Panc1 (cell line): ENCODE results near the gene SPATA20. TPM values are rescaled to one million over a fixed set of nuclear protein-coding genes. Genes with fewer than 3 reads are reported as not detected.

ENCODE experiments used
- ATAC-seq: fragments of 200-7000 bp; cut with Tn5 transposase; 2 replicates; pipeline ENCODE4 v1.9.1; 2020; ENCODE audit warnings: mild to moderate bottlenecking, moderate library complexity
- BruUV-seq: library from RNA; stranded (reverse); fragments of 400-500 nt; replicated peaks from 2 replicates; lab custom pipeline; 2021; lab: Mats Ljungman, UMichigan
- CTCF ChIA-PET: fragments of 300-600 bp; sonication (Branson Sonifier 250); formaldehyde crosslinking; loops from one replicate; lab custom pipeline; 2022; ENCODE audit warnings: antibody characterized with exemption; lab: Charles Lee
- POLR2A ChIA-PET: fragments of 300-600 bp; sonication (Branson Sonifier 250); formaldehyde crosslinking; loops from one replicate; lab custom pipeline; 2022; ENCODE audit warnings: antibody characterized with exemption; lab: Charles Lee
- DNase-seq: peaks from one replicate; pipeline ENCODE4 v3.0.0-alpha.2; 2010; ENCODE audit warnings: low read depth, low spot score
- H3K27ac ChIP-seq: 2 replicates; pipeline ENCODE4 v1.5.1; 2011; ENCODE audit warnings: mild to moderate bottlenecking, low read length, inconsistent platforms
- H3K27me3 ChIP-seq: fragments of 200-500 bp; sonication (Bioruptor generic); 2 replicates; pipeline ENCODE4 v1.6.0; 2014; ENCODE audit warnings: low read length, inconsistent platforms; ENCODE audit not compliant: control insufficient read depth, insufficient read depth
- H3K36me3 ChIP-seq: fragments of 200-500 bp; sonication (Bioruptor generic); 2 replicates; pipeline ENCODE4 v1.5.1; 2014; ENCODE audit warnings: inconsistent platforms, mild to moderate bottlenecking, low read length, moderate library complexity; ENCODE audit not compliant: control insufficient read depth, insufficient read depth
- H3K4me1 ChIP-seq: 2 replicates; pipeline ENCODE4 v1.5.1; 2011; ENCODE audit warnings: inconsistent platforms, mild to moderate bottlenecking, low read length, moderate library complexity; ENCODE audit not compliant: control insufficient read depth, insufficient read depth
- H3K4me3 ChIP-seq, 2 experiments: 2 replicates each; pipeline ENCODE4 v1.5.1; 2011 to 2012; ENCODE audit warnings: low read depth in 2 of 2, low read length in 2 of 2, mild to moderate bottlenecking in 2 of 2, inconsistent platforms in 1 of 2, moderate library complexity in 1 of 2
- H3K9me3 ChIP-seq: fragments of 200-500 bp; sonication (Bioruptor generic); 2 replicates; pipeline ENCODE4 v1.5.1; 2014; ENCODE audit warnings: low read depth, mild to moderate bottlenecking, inconsistent platforms, low read length, moderate library complexity; ENCODE audit not compliant: control insufficient read depth, insufficient read depth
- CTCF ChIP-seq: fragments of 450-650 bp; IDR thresholded peaks from 2 replicates; pipeline ENCODE4 v1.5.1; 2017; ENCODE audit warnings: mild to moderate bottlenecking
- POLR2AphosphoS5 ChIP-seq: IDR thresholded peaks from 2 replicates; pipeline ENCODE4 v1.6.1; 2012; ENCODE audit warnings: mild to moderate bottlenecking, low read depth, low read length, moderate library complexity
- REST ChIP-seq, 2 experiments: IDR thresholded peaks; 2 replicates each; pipeline ENCODE4 v1.6.1; 2011 to 2012; ENCODE audit warnings: low read depth in 2 of 2, control low read depth in 1 of 2, low read length in 1 of 2, mild to moderate bottlenecking in 1 of 2, moderate library complexity in 1 of 2; ENCODE audit not compliant: insufficient read depth in 1 of 2
- SIN3A ChIP-seq: IDR thresholded peaks from 2 replicates; pipeline ENCODE4 v1.6.1; 2012; ENCODE audit warnings: low read depth, mild to moderate bottlenecking, low read length, moderate library complexity, borderline replicate concordance; ENCODE audit not compliant: insufficient read depth
- TCF7L2 ChIP-seq: IDR thresholded peaks from 2 replicates; pipeline ENCODE4 v1.6.1; 2011; ENCODE audit warnings: mild to moderate bottlenecking, low read depth, low read length, inconsistent platforms
- in situ Hi-C: cut with HindIII; loops from 2 replicates; pipeline ENCODE4 v1.10.0; 2016; ENCODE audit warnings: low sequenced_read_pairs, low pct_unique_long_range_greater_than_20kb
- intact Hi-C: fragments of 100-400 bp; cut with micrococcal nuclease; formaldehyde crosslinking; loops from one replicate; pipeline ENCODE4 v1.10.0; 2022; ENCODE audit not compliant: unreplicated experiment
- total RNA-seq: library from RNA; stranded (reverse); gene quantifications from one replicate; pipeline ENCODE4 v1.2.1, GENCODE V29; 2021; ENCODE audit not compliant: unreplicated experiment

SPATA20 gene
- total RNA-seq, 1 experiment from 2014 or later = 82.2 TPM

GRCh38 chr17:50541402-50541715, 5.6 kb upstream of the SPATA20 start:
- CTCF ChIA-PET = interaction anchor here (0.6 to 1.2 kb wide), 2 partner anchors 9 to 325 kb away, joined by 3 to 5 read pairs; partner anchors contain the start of gene TOB1
- H3K36me3 ChIP-seq = no peaks in the 10 kb centered on the region
- TF ChIP-seq POLR2AphosphoS5 (no peak), CTCF (no peak), SIN3A (no peak), REST (IDR thresholded peaks at IDR 0.05; ENCODE audit: insufficient read depth in 1 of 2, low read depth in 2 of 2, low read length in 1 of 2) (no peak), TCF7L2 (no peak)
- intact Hi-C loops (no loop called here), in situ Hi-C loops (no loop called here)
- BruUV-seq = no TSS peak
- H3K9me3 ChIP-seq = no peaks in the 10 kb centered on the region
- H3K27me3 ChIP-seq = no peaks in the 10 kb centered on the region
- DNase-seq = no peak
- peaks cover 40% of the 10 kb centered on the region for H3K4me1 ChIP-seq
- peak overlapping the region; percentile 94 for H3K27ac ChIP-seq
- POLR2A ChIA-PET = no interaction called here
- ATAC-seq = no peak; the same call in 1 of the 2 replicates
- H3K4me3 ChIP-seq = peak overlapping the region; percentile 59 to 71

- ChIA-PET CTCF (interaction anchor here (0.5 to 1.2 kb wide), 5 partner anchors 9 to 324 kb away, joined by 3 to 5 read pairs (median 3); partner anchors contain the start of gene TOB1), POLR2A (interaction anchor here (0.6 kb wide), 2 partner anchors 63 to 97 kb away, joined by 3 read pairs; no protein-coding TSS in a partner anchor)
- no peak; the same call in 1 of the 2 replicates for TF ChIP-seq CTCF
- TF ChIP-seq POLR2AphosphoS5 = no peak; the same call in 1 of the 2 replicates
- TF ChIP-seq TCF7L2 = no peak
- 0 out of 4 replicates have a peak, but pooled peaks of 1 of the 2 experiments have one; percentile 10 for TF ChIP-seq REST (IDR thresholded peaks at IDR 0.05; ENCODE audit: insufficient read depth in 1 of 2, low read depth in 2 of 2, low read length in 1 of 2)
- TF ChIP-seq SIN3A = 0 out of 2 replicates have a peak, but pooled peaks have one; percentile 56
- no peak for DNase-seq
- in situ Hi-C loops (no loop called here), intact Hi-C loops (no loop called here)
- peak overlapping the region; percentile 59 to 71 for H3K4me3 ChIP-seq
- no peaks in the 10 kb centered on the region for H3K9me3 ChIP-seq
- peaks cover 40% of the 10 kb centered on the region for H3K4me1 ChIP-seq
- ATAC-seq = peak; percentile 89
- H3K27me3 ChIP-seq = no peaks in the 10 kb centered on the region
- BruUV-seq = no TSS peak
- no peaks in the 10 kb centered on the region for H3K36me3 ChIP-seq
- H3K27ac ChIP-seq = peak overlapping the region; percentile 95
These were observed 5.0 kb upstream of the SPATA20 start for GRCh38 chr17:50541716-50542688.
